22Rv1 (cell line): ENCODE results near the gene TSPAN4.

ENCODE experiments used
- CTCF ChIP-seq: fragments of 450-650 bp; IDR thresholded peaks from 2 replicates; pipeline ENCODE4 v1.5.1; 2017; ENCODE audit warnings: mild to moderate bottlenecking
- ZFX ChIP-seq: fragments of 450-650 bp; IDR thresholded peaks from 2 replicates; pipeline ENCODE4 v1.6.1; 2017; ENCODE audit warnings: antibody characterized with exemption, borderline replicate concordance

GRCh38 chr11:882596-882995, 39.9 kb downstream of the TSPAN4 start:
- no peak for TF ChIP-seq CTCF
- no peak for TF ChIP-seq ZFX
